Measurements from ENCODE around the gene ASPDH.
"Not testable (repeated sequence)": the region's sequence is repeated elsewhere in the genome, so short reads cannot be mapped to it uniquely, and the experiment has no call there.

Gene ASPDH

DNA sequence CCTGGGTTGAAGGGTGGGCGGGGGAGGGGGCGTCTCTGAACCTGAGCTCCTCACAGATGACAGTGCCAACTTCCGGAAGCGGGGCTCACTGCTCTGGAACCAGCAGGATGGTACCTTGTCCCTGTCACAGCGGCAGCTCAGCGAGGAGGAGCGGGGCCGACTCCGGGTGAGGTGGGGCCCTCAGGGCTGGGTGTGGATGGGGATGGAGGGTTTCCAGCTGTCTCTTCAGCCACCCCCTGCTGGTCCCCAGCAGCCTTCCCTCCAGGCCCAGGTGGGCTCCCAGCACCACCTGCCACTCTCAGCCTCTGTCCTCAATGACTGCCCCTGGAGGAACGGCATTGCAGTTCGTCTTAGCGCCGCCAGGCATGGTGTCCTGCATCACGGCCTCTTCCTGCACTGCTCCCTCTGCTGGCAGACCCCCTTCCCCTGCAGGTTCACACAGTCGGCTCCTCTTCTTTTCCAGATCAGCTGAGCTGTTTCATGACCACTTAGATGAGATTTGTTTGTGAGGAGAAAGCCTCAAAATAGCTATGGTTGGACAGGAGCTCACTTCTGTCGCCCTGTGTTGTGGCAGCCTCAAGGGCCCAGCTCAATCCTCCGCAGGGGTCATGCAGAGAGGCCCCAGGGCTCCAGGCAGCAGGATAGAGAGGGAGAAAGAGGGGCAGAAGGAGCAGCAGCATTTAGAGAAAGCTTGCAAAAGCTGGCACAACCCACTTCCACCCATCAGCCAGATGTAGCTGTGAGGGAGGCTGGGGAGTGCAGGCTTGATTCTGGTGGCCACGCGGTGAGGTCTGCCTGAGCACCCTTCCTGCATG, 34.6 kb downstream of the ASPDH start:
- peak; percentile 9 for DNase-seq (ENCODE audit: low spot score)

DNA sequence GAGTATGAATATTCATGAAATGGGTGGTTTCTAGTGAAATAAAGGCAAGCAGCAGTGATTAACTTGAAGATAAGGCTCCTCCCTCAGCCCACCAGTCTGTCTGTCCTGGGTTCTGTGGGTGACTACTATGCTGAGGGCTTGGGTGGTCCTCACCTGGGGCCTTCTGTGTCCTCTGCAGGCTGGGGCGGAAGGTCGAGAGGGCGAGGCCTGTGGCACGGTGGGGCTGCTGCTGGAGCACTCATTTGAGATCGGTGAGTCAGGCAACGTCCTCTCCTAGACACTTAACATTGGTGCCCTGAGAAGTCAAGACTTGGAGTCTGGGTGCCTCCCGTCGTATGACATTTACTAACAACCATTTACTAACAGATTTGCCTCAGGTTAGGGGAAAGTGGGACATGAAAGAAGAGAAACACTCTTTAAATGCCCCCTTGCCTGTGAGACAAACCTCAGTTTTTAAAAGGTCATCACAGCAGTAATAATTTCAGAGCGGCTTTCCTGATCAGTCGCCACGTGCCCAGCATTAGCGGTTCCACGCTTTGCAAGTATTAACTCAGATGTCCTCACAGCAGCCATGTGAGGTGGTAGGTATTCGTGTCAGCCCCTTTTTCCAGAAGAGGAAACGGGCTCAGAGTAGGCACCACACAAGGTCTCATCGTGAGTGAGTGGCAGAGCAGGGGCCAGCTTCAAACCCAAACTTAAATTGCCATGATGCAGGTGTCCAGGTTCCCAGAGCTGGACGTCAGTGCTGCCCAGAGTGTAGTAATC, 35.8 kb downstream of the ASPDH start:
- no peak for DNase-seq (ENCODE audit: low spot score)

DNA sequence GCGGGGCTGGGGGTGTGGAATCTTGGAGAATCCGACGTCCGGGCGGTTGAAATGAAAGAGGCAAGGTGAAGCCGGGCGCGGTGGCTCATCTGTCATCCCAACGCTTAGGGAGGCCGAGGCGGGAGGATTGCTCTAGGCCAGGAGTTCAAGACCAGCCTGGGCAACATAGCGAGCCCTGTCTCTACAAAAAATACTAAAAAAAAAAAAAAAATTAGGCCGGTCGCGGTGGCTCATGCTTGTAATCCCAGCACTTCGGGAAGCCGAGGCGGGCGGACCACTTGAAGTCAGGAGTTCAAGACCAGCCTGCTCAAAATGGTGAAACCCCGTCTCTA, 36.8 kb downstream of the ASPDH start:
- no peak for DNase-seq (ENCODE audit: low spot score)

DNA sequence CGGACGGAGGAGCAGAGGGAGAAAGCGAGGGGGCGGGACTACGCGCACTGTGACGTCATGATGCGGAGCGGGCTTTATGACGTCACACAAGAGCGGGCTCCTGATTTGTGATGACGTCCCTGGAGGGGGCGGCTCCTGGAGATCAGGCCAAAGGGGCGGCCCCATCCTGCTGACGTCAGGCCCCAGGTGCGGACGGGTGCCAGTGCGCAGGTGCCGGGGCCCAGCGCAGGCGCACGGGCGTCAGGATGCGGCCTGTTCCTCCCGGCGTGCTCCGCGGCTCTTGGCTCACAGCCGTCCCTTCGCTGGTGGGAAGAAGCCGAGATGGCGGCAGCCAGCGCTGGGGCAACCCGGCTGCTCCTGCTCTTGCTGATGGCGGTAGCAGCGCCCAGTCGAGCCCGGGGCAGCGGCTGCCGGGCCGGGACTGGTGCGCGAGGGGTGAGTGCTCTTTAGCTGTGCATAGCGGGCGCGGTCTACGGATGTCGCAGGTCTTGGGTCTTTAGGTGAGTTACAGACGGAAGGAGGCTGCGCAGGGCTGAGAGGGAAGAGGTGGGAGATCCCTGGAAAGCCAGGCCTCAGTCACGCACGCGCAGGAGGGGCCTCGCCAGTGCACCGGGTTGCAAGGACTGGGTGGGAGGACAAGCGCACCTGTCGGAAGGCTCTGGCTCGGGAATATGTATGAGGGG, 37.3 kb downstream of the ASPDH start, which contains the start of the genes EMC10 and GARIN5A:
TSS of gene EMC10 (plus strand) at position 284 of the 683 bp plus-strand sequence. CDS start at position 322, 38 bp downstream.
TSS of gene GARIN5A (minus strand) at position 625 of the 683 bp plus-strand sequence. CDS start at position 165, 460 bp downstream.
- peak; percentile 80 for DNase-seq (ENCODE audit: low spot score)

DNA sequence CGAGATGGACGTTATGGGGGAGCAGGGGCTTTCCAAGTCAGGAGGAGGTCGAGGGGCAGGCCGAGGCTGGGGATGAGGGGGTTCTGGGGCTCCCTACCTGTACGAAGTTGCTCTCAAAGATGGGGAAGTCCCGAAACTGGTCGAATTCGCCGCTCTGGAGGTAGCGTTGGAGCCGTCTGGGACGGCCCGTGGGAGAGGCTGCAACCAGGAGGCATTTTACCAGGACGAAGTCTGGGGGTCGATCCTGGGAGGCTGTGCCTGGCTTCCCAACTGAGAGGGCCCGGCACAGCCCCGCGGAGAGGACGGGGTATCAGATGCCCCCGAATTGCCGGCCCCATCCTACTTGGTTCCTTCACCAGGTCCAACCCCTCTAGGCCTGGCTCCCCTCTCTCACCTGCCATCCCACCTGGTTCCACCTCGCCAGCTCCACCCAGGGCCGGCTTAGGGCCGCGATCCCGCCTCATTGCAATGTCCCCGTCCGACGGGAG, 37.9 kb downstream of the ASPDH start:
- no peak for DNase-seq (ENCODE audit: low spot score)

DNA sequence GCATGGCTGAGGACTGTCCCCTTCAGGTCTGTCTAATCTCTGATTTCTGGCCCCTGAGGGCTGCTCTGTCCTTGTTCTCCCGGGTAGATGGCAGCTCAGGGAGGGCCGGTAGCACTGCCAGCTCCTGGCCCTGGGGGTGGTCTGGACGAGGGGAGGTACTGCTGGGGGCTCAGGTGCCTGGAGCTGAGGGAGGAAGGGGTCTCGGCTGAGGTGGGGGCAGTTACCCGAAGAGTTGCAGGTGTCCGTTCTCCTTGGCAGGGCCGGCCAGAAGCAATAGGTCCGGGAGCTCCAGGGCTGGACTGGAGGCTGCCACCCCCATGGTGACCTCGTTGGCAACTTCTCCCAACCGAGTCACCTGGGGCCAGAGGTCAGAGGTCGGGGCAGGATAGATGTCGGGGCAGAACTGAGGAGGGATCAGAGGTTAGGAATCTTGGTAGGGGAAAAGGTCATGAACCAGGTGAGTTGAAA, 38.6 kb downstream of the ASPDH start:
- no peak for DNase-seq (ENCODE audit: low spot score)

DNA sequence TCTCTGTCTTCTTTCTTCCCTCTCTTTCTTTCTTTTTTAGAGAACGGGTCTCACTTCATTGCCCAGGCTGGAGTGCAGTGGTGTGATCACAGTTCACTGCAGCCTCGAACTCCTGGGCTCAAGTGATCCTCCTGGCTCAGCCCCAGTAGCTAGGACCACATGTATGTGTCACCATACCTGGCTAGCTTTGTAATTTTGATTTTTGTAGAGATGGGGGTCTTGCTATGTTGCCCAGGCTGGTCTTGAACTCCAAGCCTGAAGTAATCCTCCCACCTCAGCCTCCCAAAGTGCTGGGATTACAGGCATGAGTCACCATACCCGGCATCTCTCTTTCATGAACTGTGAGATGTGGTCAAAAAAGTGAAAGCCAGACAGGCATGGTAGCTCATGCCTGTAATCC, 40.4 kb downstream of the ASPDH start:
- not testable (repeated sequence) for DNase-seq (ENCODE audit: low spot score)

DNA sequence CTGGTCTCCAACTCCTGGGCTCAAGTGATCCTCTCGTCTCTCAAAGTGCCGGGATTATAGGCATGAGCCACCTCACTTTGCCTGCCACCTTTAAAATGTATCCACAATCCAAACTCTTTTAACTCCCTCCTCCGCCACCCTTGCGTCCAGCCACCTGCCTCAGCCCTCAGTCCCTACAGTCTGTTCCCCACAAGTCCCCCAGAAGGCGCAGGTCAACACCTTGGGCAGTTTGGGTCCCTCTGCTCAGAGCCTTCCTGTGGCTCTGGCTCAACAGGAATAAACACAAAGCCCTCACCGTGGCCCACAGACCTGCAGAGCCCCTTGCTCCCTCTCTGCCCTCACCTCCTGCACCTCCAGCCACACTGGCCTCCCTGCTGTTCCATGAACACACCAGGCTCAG, 44.9 kb downstream of the ASPDH start:
- no peak for DNase-seq (ENCODE audit: low spot score)

DNA sequence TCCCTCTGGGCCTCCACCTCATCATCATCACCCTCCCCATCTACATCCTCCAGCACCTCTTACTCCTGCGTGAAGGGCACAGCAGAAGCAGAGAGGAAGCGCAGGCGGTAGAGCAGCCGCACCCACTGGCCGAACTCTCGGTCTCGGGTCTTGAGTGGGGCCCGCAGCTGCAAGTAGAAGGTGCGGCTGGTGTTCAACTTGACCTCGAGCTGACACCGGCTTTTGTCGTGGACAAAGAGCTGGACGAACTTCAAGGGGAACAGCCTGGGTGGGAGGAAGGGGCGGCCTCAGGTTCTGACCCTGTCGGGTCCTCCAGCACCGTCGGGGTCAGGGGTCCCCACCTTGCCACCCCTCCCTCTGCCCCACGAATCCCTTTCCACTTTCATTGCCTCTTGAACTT, 46.1 kb downstream of the ASPDH start:
- DNase-seq (ENCODE audit: low spot score), result no peak

DNA sequence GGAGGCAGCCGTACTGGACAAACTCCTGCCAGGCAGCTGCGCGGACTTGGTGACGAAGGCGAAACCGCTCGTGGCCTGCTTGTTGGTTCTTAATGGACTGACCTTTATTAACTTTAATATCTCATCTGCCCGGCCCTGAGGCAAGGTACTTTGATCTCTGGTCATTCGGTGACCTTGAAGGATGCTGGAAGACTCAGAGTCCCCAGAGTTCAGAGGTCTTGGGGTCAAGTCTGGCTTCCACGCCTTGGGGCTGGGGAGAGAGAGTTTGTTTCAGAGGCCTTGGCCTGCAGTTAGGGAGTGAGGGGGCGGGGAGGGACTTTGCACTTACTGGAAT, 47.0 kb downstream of the ASPDH start:
- no peak for DNase-seq (ENCODE audit: low spot score)

DNA sequence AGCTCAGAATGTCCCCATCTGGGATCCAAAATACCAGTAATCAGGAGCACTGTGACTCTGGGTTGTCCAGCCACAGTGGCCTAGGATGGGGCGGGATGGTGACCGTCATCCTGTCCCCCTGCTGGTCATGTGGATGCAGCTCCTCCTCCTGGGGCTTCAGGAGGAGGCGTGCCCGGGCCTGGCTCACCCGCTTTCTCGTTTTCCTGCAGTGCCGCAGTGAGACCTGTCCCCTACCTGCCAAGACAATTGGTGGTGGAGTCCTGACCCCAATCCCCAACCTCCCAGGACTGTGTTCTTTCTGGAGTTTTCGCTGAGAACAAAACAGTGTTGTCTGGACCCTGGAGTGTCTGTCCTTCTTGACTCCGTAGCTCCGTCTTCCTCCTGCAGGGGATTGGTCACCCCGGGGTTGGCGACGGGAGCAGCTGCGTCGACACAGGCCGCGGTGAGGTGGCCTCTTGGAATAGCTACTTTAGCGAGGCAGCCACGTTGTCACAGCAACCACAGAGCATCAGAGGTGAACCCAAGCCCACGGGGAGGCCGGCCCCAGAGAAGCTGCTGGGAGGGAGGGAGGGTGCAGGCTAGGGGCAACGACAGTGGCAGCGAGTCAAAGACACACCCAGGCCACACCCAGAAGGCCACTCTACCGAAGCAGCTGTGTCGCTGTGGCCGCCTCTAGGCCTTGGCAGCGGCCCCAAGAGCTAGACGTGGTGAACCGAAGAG, 47.6 kb downstream of the ASPDH start:
- DNase-seq (ENCODE audit: low spot score), result peak; percentile 54

DNA sequence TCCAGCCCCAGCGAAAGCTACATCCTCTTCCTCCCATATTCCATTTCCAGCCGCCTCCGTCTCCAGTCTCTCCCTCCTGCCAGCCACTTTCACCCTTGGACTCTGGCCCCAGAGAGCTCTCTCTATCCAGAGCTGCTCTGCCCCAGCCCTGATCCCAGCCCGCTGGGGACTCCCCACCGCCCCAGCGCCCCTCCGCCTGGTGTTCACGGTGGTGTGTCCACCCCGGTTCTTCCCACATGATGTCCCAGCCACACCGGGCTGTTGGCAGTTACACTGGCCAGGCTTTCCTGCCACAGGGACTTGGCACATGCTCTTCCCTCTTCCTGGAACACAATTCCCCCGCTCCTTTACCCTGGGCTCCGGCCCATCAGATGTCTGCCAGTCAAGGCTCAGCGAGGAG, 48.7 kb downstream of the ASPDH start:
- no peak for DNase-seq (ENCODE audit: low spot score)

DNA sequence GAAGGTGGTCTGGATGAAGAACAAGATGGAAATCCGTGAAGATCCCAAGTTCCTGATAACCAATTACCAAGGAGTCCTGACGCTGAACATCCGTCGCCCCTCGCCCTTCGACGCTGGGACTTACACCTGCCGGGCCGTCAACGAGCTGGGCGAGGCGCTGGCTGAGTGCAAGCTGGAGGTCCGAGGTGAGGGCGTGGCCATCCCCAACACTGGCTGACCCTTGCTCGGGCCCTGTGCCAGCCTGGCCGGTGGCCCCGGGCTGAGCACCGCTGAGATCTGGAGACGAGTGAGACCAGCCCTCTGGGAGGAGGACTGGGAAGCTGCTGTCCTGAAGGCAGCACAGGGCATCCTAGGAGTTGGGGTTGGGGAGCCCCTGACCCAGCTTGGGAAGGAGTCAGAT, 49.4 kb downstream of the ASPDH start:
- no peak for DNase-seq (ENCODE audit: low spot score)

DNA sequence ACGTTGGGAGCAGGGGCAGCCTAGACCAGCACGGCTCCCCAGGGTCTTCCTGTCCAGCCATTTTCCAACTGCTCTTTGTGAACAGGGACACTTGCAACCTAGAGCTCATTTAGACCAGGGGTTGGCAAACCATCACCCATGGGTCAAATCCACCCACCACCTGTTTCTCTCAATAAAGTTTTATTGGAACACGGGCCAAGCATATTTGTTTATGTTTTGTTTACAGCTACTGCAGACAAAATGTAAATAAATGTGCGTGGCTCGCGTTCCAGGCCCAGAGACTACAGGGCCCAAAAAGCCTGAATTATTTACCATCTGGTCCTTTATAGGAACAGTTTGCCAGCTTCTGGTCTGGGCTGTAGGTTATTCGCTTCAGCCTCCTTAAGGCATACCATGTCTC, 50.7 kb downstream of the ASPDH start:
- no peak for DNase-seq (ENCODE audit: low spot score)
